ENCODE data around the gene DDX41. TPM values are rescaled to one million over a fixed set of nuclear protein-coding genes. Genes with fewer than 3 reads are reported as not detected.
"Not testable (repeated sequence)": the region's sequence is repeated elsewhere in the genome, so short reads cannot be mapped to it uniquely, and the experiment has no call there.

DDX41 gene
- polyA plus RNA-seq, 3 donors = 97.3 to 111 (median 103) TPM

GRCh38 chr5:177542816-177543465, 26.2 kb upstream of the DDX41 start:
- no peak for DNase-seq

GRCh38 chr5:177540438-177540837, 23.7 kb upstream of the DDX41 start:
- DNase-seq = no peak

GRCh38 chr5:177539411-177539810, 22.6 kb upstream of the DDX41 start:
- no peak for DNase-seq

- DNase-seq = no peak
These were observed 22.1 kb upstream of the DDX41 start for GRCh38 chr5:177538876-177539275.

GRCh38 chr5:177537389-177538361, 20.9 kb upstream of the DDX41 start:
- DNase-seq = no peak

- DNase-seq = no peak
These were observed 19.6 kb upstream of the DDX41 start for GRCh38 chr5:177536386-177536785.

- no peak for DNase-seq
These were observed 18.4 kb upstream of the DDX41 start for GRCh38 chr5:177535125-177535524.

GRCh38 chr5:177534433-177534832, 17.7 kb upstream of the DDX41 start:
- DNase-seq = not testable (repeated sequence)

- DNase-seq = no peak
These were observed 14.6 kb upstream of the DDX41 start for GRCh38 chr5:177531209-177531940.

GRCh38 chr5:177530638-177531037, 13.9 kb upstream of the DDX41 start:
- DNase-seq = no peak

GRCh38 chr5:177529247-177530203, 12.8 kb upstream of the DDX41 start:
- DNase-seq = no peak

GRCh38 chr5:177528631-177529030, 11.9 kb upstream of the DDX41 start:
- DNase-seq = no peak

- no peak for DNase-seq
These were observed 10.8 kb upstream of the DDX41 start for GRCh38 chr5:177527595-177527994.

- DNase-seq = no peak
These were observed 10.0 kb upstream of the DDX41 start for GRCh38 chr5:177526791-177527190.

- DNase-seq = no peak
These were observed 9.4 kb upstream of the DDX41 start for GRCh38 chr5:177526191-177526590.

- no peak for DNase-seq
These were observed 8.3 kb upstream of the DDX41 start for GRCh38 chr5:177524941-177525655.

GRCh38 chr5:177524539-177524900, 7.8 kb upstream of the DDX41 start:
- DNase-seq = no peak

- no peak for DNase-seq
These were observed 7.2 kb upstream of the DDX41 start for GRCh38 chr5:177523711-177524538.

- DNase-seq = no peak
These were observed 4.3 kb upstream of the DDX41 start for GRCh38 chr5:177520916-177521513.
